Vagina (tissue), 2 donors: ENCODE measurements around the gene C17orf100. TPM values are rescaled to one million over a fixed set of nuclear protein-coding genes. Genes with fewer than 3 reads are reported as not detected.

Experiments used
- DNase-seq, 2 donors: peaks; one replicate each; pipeline ENCODE4 v3.0.0-alpha.2; 2017; ENCODE audit errors: extremely low spot score in 2 of 2
- H3K27ac ChIP-seq: fragments of 200-600 bp; sonication (generic); one replicate; pipeline ENCODE4 v1.5.1; 2019
- H3K27me3 ChIP-seq: fragments of 200-600 bp; sonication (generic); one replicate; pipeline ENCODE4 v1.5.1; 2019
- H3K36me3 ChIP-seq, 2 donors: fragments of 200-600 bp; sonication (generic); one replicate each; pipeline ENCODE4 v1.5.1; 2017 to 2019
- H3K4me1 ChIP-seq: fragments of 200-600 bp; sonication (generic); one replicate; pipeline ENCODE4 v1.5.1; 2019
- H3K4me3 ChIP-seq, 2 donors: fragments of 200-600 bp; sonication (generic); 1 replicate in 1 of 2; 2 replicates in 1 of 2; pipeline ENCODE4 v1.5.1; 2016 to 2019
- H3K9me3 ChIP-seq: fragments of 200-600 bp; sonication (generic); one replicate; pipeline ENCODE4 v1.5.1; 2019
- POLR2A ChIP-seq, 2 donors: fragments of 450-650 bp; IDR thresholded peaks; one replicate each; pipeline ENCODE4 v1.6.1; 2017; ENCODE audit warnings: antibody characterized with exemption in 2 of 2, mild to moderate bottlenecking in 2 of 2, moderate library complexity in 2 of 2
- POLR2AphosphoS5 ChIP-seq, 2 donors: sonication (generic); formaldehyde crosslinking; IDR thresholded peaks; one replicate each; pipeline ENCODE4 v1.9.0; 2017; ENCODE audit warnings: antibody characterized with exemption in 2 of 2, mild to moderate bottlenecking in 2 of 2, low read depth in 1 of 2; ENCODE audit not compliant: insufficient read depth in 1 of 2
- intact Hi-C: fragments of 100-400 bp; cut with DNase I; formaldehyde crosslinking; loops from one replicate; pipeline ENCODE4 v1.15.1; 2023
- total RNA-seq: library from RNA; depleted of rRNA; stranded (reverse); fragments of >200 nt; gene quantifications from one replicate; pipeline ENCODE4 v1.2.3, GENCODE V29; 2016
- TF ChIP-seq, protein P1 (sequence below), 3 experiments: fragments of 450-650 bp in 2 of 3; fragments of 200-600 bp in 1 of 3; sonication (generic) in 1 of 3; IDR thresholded peaks; one replicate each; pipeline ENCODE4 v1.5.1; 2017 to 2019; ENCODE audit warnings: antibody characterized with exemption in 3 of 3, mild to moderate bottlenecking in 2 of 3, moderate library complexity in 2 of 3

Gene C17orf100
- total RNA-seq, 1 donor from 2014 or later: 3.2 TPM

DNA sequence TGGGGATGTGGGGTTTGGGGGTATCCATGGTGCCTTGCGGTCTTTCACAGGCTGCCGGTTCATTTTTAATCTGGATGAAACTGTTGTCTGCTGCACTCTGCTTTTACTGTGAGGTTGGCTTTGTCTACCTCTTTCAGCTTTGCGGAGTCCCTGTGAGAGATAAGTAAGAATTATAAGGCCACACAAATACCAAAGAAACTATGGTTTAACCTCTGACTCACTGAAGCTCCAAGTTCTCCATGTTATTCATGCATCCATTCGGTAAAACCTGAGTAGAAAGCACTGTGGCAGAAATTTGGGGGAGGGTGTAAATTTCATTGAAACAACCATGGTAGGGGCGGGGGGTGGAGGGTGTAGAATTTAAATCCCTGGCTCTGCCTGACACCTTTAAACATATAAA is 41.6 kb upstream of the C17orf100 start:
- no peaks in the 10 kb centered on the region for H3K4me1 ChIP-seq
- H3K27ac ChIP-seq: no peak overlapping the region
- DNase-seq: no peak
- H3K27me3 ChIP-seq: no peaks in the 10 kb centered on the region
- TF ChIP-seq POLR2AphosphoS5 (IDR thresholded peaks at IDR 0.05; ENCODE audit: insufficient read depth in 1 of 2, low read depth in 1 of 2) (no peak), POLR2A (IDR thresholded peaks at IDR 0.05) (no peak)
- TF ChIP-seq, protein P1, sequence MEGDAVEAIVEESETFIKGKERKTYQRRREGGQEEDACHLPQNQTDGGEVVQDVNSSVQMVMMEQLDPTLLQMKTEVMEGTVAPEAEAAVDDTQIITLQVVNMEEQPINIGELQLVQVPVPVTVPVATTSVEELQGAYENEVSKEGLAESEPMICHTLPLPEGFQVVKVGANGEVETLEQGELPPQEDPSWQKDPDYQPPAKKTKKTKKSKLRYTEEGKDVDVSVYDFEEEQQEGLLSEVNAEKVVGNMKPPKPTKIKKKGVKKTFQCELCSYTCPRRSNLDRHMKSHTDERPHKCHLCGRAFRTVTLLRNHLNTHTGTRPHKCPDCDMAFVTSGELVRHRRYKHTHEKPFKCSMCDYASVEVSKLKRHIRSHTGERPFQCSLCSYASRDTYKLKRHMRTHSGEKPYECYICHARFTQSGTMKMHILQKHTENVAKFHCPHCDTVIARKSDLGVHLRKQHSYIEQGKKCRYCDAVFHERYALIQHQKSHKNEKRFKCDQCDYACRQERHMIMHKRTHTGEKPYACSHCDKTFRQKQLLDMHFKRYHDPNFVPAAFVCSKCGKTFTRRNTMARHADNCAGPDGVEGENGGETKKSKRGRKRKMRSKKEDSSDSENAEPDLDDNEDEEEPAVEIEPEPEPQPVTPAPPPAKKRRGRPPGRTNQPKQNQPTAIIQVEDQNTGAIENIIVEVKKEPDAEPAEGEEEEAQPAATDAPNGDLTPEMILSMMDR (IDR thresholded peaks at IDR 0.05): no peak
- intact Hi-C loops: no loop called here
- no peak overlapping the region for H3K4me3 ChIP-seq
- H3K36me3 ChIP-seq: peaks cover 0 to 64% of the 10 kb centered on the region in 2 donors
- H3K9me3 ChIP-seq: no peaks in the 10 kb centered on the region

DNA sequence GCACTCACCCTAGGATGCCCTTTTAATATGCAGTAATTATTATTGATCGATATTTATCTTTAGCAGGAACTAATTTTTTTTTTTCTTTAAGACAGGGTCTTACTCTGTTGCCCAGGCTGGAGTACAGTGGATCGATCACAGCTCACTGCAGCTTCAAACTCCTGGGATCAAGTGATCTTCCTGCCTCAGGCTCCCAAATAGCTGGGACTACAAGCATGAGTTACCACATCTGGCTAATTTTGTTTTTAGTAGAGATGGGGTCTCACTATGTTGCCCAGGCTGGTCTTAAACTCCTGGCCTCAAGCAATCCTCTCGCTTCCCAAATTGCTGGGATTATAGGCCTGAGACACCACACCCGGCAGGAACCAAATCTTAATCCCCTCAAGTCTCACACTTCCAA is 40.3 kb upstream of the C17orf100 start:
- DNase-seq: no peak
- H3K27ac ChIP-seq: no peak overlapping the region
- no peaks in the 10 kb centered on the region for H3K4me1 ChIP-seq
- intact Hi-C loops: no loop called here
- peaks cover 0 to 58% of the 10 kb centered on the region in 2 donors for H3K36me3 ChIP-seq
- TF ChIP-seq POLR2A (IDR thresholded peaks at IDR 0.05): no peak
- TF ChIP-seq, protein P1 (IDR thresholded peaks at IDR 0.05): no peak
- TF ChIP-seq POLR2AphosphoS5 (IDR thresholded peaks at IDR 0.05; ENCODE audit: insufficient read depth in 1 of 2, low read depth in 1 of 2): no peak
- no peak overlapping the region for H3K4me3 ChIP-seq
- H3K9me3 ChIP-seq: no peaks in the 10 kb centered on the region
- H3K27me3 ChIP-seq: no peaks in the 10 kb centered on the region

- Histone ChIP-seq H3K4me1 (no peaks in the 10 kb centered on the region), H3K4me3 (no peak overlapping the region), H3K36me3 (peaks cover 0 to 59% of the 10 kb centered on the region in 2 donors), H3K9me3 (no peaks in the 10 kb centered on the region), H3K27ac (no peak overlapping the region), H3K27me3 (no peaks in the 10 kb centered on the region)
- TF ChIP-seq POLR2AphosphoS5 (IDR thresholded peaks at IDR 0.05; ENCODE audit: insufficient read depth in 1 of 2, low read depth in 1 of 2) (no peak), POLR2A (IDR thresholded peaks at IDR 0.05) (no peak)
- TF ChIP-seq, protein P1 (IDR thresholded peaks at IDR 0.05): no peak
- no peak for DNase-seq
- intact Hi-C loops: no loop called here
These were observed 27.6 kb upstream of the C17orf100 start for GRCh38 chr17:6623941-6624340.

DNA sequence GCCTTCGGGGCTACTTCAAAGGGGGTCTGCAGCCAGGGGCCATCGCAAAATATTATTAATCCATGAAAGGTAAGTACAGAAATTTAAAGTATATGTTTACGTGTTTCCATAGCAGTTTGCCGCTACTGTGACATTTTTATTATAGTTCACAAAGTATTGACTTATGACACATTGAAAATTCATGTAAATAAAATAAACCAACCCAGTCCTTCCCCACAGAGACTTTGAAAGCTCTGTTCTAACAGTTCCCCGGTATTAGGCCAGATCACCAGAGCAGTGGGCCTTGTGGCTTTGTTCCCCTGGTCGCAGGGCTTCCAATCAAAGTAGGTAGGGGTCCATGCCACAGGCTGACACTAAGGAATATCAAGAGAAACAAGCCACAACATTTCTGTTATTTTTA is 24.9 kb upstream of the C17orf100 start:
- DNase-seq: no peak
- TF ChIP-seq POLR2AphosphoS5 (IDR thresholded peaks at IDR 0.05; ENCODE audit: insufficient read depth in 1 of 2, low read depth in 1 of 2) (no peak), POLR2A (IDR thresholded peaks at IDR 0.05) (no peak)
- TF ChIP-seq, protein P1 (IDR thresholded peaks at IDR 0.05): no peak
- intact Hi-C loops: no loop called here
- H3K4me3 ChIP-seq: no peak overlapping the region
- H3K4me1 ChIP-seq: no peaks in the 10 kb centered on the region
- no peak overlapping the region for H3K27ac ChIP-seq
- H3K9me3 ChIP-seq: no peaks in the 10 kb centered on the region
- H3K27me3 ChIP-seq: no peaks in the 10 kb centered on the region
- peaks cover 0 to 55% of the 10 kb centered on the region in 2 donors for H3K36me3 ChIP-seq

- H3K4me1 ChIP-seq: no peaks in the 10 kb centered on the region
- intact Hi-C loops: no loop called here
- no peak overlapping the region for H3K4me3 ChIP-seq
- TF ChIP-seq POLR2AphosphoS5 (IDR thresholded peaks at IDR 0.05; ENCODE audit: insufficient read depth in 1 of 2, low read depth in 1 of 2): no peak
- TF ChIP-seq POLR2A (IDR thresholded peaks at IDR 0.05): no peak
- TF ChIP-seq, protein P1 (IDR thresholded peaks at IDR 0.05): no peak
- H3K36me3 ChIP-seq: peaks cover 0 to 55% of the 10 kb centered on the region in 2 donors
- H3K9me3 ChIP-seq: no peaks in the 10 kb centered on the region
- DNase-seq: no peak
- H3K27me3 ChIP-seq: no peaks in the 10 kb centered on the region
- H3K27ac ChIP-seq: no peak overlapping the region
These were observed 24.5 kb upstream of the C17orf100 start for GRCh38 chr17:6627019-6627418.
